ENCODE measurements around the gene ARHGAP5. TPM values are rescaled to one million over a fixed set of nuclear protein-coding genes. Genes with fewer than 3 reads are reported as not detected.

ARHGAP5 gene
- 10 to 100 TPM; 33.6 to 39.4 TPM for total RNA-seq

GRCh38 chr14:32077081-32078022 is at the start of gene ARHGAP5:
Gene ARHGAP5, plus strand, starts transcription at chr14:32077304. Its CDS starts 13,366 bp downstream, at chr14:32090670.
- POLR2A ChIA-PET, result interaction anchor here (1.0 to 1.3 kb wide), 4 partner anchors 121 to 657 kb away, joined by 5 to 14 read pairs (median 10); partner anchors contain the start of genes HEATR5A and RNU6-8
- CTCF ChIA-PET, result interaction anchor here (1.0 kb wide), 1 partner anchor 177 kb away, joined by 4 read pairs; no protein-coding TSS in a partner anchor

- ChIA-PET POLR2A (no interaction called here), CTCF (interaction anchor here (0.5 to 0.6 kb wide), 2 partner anchors 537 to 1729 kb away, joined by 3 read pairs; no protein-coding TSS in a partner anchor)
Observed at GRCh38 chr14:32028599-32028998, 48.5 kb upstream of the ARHGAP5 start.

GRCh38 chr14:32033543-32033942 is 43.6 kb upstream of the ARHGAP5 start:
- CTCF ChIA-PET, result no interaction called here
- POLR2A ChIA-PET, result no interaction called here

- ChIA-PET POLR2A (no interaction called here), CTCF (no interaction called here)
Observed at GRCh38 chr14:32038876-32039275, 38.2 kb upstream of the ARHGAP5 start.

GRCh38 chr14:32039401-32040030 is 37.6 kb upstream of the ARHGAP5 start:
- ChIA-PET POLR2A (no interaction called here), CTCF (no interaction called here)

GRCh38 chr14:32043624-32044023 is 33.5 kb upstream of the ARHGAP5 start:
- POLR2A ChIA-PET, result no interaction called here
- CTCF ChIA-PET, result no interaction called here

GRCh38 chr14:32044454-32044853 is 32.6 kb upstream of the ARHGAP5 start:
- ChIA-PET CTCF (no interaction called here), POLR2A (no interaction called here)

- CTCF ChIA-PET, result no interaction called here
- POLR2A ChIA-PET, result no interaction called here
Observed at GRCh38 chr14:32047791-32048190, 29.3 kb upstream of the ARHGAP5 start.

GRCh38 chr14:32049361-32050088 is 27.6 kb upstream of the ARHGAP5 start:
- ChIA-PET POLR2A (no interaction called here), CTCF (no interaction called here)

GRCh38 chr14:32050878-32051277 is 26.2 kb upstream of the ARHGAP5 start:
- CTCF ChIA-PET, result no interaction called here
- POLR2A ChIA-PET, result no interaction called here

- ChIA-PET POLR2A (no interaction called here), CTCF (no interaction called here)
Observed at GRCh38 chr14:32054536-32054935, 22.6 kb upstream of the ARHGAP5 start.

- POLR2A ChIA-PET, result no interaction called here
- CTCF ChIA-PET, result no interaction called here
Observed at GRCh38 chr14:32055175-32055574, 21.9 kb upstream of the ARHGAP5 start.

GRCh38 chr14:32059702-32060101 is 17.4 kb upstream of the ARHGAP5 start:
- ChIA-PET POLR2A (no interaction called here), CTCF (no interaction called here)

GRCh38 chr14:32064931-32065330 is 12.2 kb upstream of the ARHGAP5 start:
- CTCF ChIA-PET, result no interaction called here

GRCh38 chr14:32068708-32069107 is 8.4 kb upstream of the ARHGAP5 start:
- ChIA-PET POLR2A (no interaction called here), CTCF (interaction anchor here (1.0 kb wide), 1 partner anchor 186 kb away, joined by 3 read pairs; no protein-coding TSS in a partner anchor)

More at GRCh38 chr14:32064931-32065330, 12.2 kb upstream of the ARHGAP5 start:
- POLR2A ChIA-PET, result no interaction called here

- ChIA-PET POLR2A (no interaction called here), CTCF (no interaction called here)
Observed at GRCh38 chr14:32070282-32070681, 6.8 kb upstream of the ARHGAP5 start.

GRCh38 chr14:32072676-32073075 is 4.4 kb upstream of the ARHGAP5 start:
- ChIA-PET CTCF (interaction anchor here (1.3 to 2.1 kb wide), 4 partner anchors 127 to 186 kb away, joined by 4 to 25 read pairs (median 8); no protein-coding TSS in a partner anchor), POLR2A (no interaction called here)

GRCh38 chr14:32073537-32074189 is 3.4 kb upstream of the ARHGAP5 start:
- ChIA-PET POLR2A (no interaction called here), CTCF (interaction anchor here (1.3 to 2.1 kb wide), 4 partner anchors 126 to 185 kb away, joined by 4 to 25 read pairs (median 8); no protein-coding TSS in a partner anchor)

- ChIA-PET CTCF (interaction anchor here (1.3 kb wide), 1 partner anchor 178 kb away, joined by 3 read pairs; no protein-coding TSS in a partner anchor), POLR2A (no interaction called here)
Observed at GRCh38 chr14:32074887-32075572, 2.1 kb upstream of the ARHGAP5 start.

Measured in activated CD8-positive, alpha-beta memory T cell treated with anti-CD3 and anti-CD28 coated beads for 36 hours (primary cell).